ENCODE data around the gene DPP3. TPM values are rescaled to one million over a fixed set of nuclear protein-coding genes. Genes with fewer than 3 reads are reported as not detected.
"Not testable (repeated sequence)": the region's sequence is repeated elsewhere in the genome, so short reads cannot be mapped to it uniquely, and the experiment has no call there.

DPP3 gene
- 23.4 TPM for polyA plus RNA-seq (2013, experiment 1 of 2)
- polyA plus RNA-seq (2013, experiment 2 of 2): 23.8 TPM

DNA sequence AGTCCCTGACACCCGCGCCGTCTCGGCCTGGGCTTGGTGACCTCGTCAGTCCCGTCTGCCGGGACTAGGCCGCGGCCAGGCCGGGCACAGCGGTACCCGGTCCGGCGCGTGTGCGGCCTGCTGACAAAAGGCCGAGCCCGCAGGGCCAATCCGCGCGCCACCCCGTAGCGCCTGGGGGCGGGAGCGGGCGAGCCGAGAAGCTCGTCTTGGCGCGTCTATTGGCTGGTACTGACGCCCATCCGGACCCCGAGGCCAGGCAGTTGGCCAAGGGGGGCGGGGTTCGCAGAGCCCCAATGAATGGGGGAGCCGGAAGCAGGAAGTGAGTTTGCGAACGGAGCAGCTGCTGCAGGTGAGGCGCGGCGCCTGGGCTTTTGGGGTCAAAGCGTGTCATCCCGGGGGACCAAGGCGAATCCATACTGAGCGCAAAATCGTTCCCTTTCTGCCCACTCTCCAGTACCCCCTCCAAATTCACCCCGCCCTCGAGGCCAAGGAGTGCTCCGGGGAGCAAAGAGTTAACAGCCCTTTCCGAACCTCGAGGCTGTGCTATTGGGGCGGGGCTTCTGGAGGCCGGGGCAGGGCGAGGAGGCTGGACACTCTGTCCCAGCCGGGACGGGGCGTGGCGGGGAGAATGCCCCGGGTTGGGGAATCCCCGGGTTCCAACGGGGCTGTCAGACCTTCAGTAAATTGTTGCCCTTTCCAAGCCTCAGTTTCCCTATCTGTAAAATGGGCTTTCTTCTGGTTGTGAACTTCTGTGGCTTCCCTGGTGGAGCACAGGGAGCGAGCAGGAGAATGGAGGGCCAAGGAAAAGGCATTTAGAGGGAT is at the start of gene DPP3:
Gene DPP3 (plus strand): TSS at position 318 of the 822 bp plus-strand sequence. CDS start 1,767 bp downstream, outside the sequence.
- Histone ChIP-seq H2AK5ac (ENCODE audit: low read depth, low read length) (peak within 1 kb of the TSS; percentile 95), H3K9ac (ENCODE audit: low read depth, low read length, poor library complexity) (peak within 1 kb of the TSS; percentile 91), H2BK12ac (ENCODE audit: low read length) (no peak within 1 kb of the TSS), H3K4me2 (ENCODE audit: insufficient read depth, low read length, poor library complexity, severe bottlenecking) (peak within 1 kb of the TSS; percentile 81), H3K4ac (ENCODE audit: low read length) (peak within 1 kb of the TSS; percentile 39), H2BK15ac (ENCODE audit: low read length) (no peak within 1 kb of the TSS), H2AFZ (ENCODE audit: low read length) (peak within 1 kb of the TSS; percentile 90), H3K23ac (ENCODE audit: low read depth, low read length, poor library complexity) (peak within 1 kb of the TSS; percentile 50), H3K27ac (replicated peaks; ENCODE audit: low read length) (peak within 1 kb of the TSS; percentile 85), H2BK120ac (ENCODE audit: low read depth, low read length) (no peak within 1 kb of the TSS), H3K18ac (ENCODE audit: low read length) (peak within 1 kb of the TSS; percentile 94), H3K4me1 (ENCODE audit: control insufficient read depth in 2 of 2, insufficient read depth in 1 of 2, low read depth in 1 of 2, low read length in 2 of 2) (peaks cover 0 to 15% of the 10 kb centered on the region in 2 donors), H4K8ac (ENCODE audit: low read depth, low read length) (no peak within 1 kb of the TSS), H3K9me3 (replicated peaks in 1 of 2; ENCODE audit: control insufficient read depth in 2 of 2, insufficient read depth in 1 of 2, low read depth in 1 of 2, low read length in 2 of 2) (no peaks in the 10 kb centered on the region), H4K91ac (ENCODE audit: low read depth, low read length, poor library complexity) (peak within 1 kb of the TSS; percentile 7), H3K27me3 (ENCODE audit: control insufficient read depth in 3 of 3, insufficient read depth in 3 of 3, low read depth in 1 of 3, low read length in 3 of 3) (no peaks in the 10 kb centered on the region), H3K14ac (ENCODE audit: low read length) (no peak within 1 kb of the TSS), H3K36me3 (replicated peaks in 1 of 2; ENCODE audit: control insufficient read depth in 2 of 2, insufficient read depth in 2 of 2, low read length in 2 of 2) (peaks cover 7 to 26% of the 10 kb centered on the region in 2 donors), H3K79me1 (ENCODE audit: low read depth, low read length) (peaks cover 4% of the 10 kb centered on the region), H2BK5ac (ENCODE audit: low read length) (peak within 1 kb of the TSS; percentile 84), H3K4me3 (ENCODE audit: low read length in 2 of 2) (peak within 1 kb of the TSS; percentile 92)
- no CpG with 5 or more reads among the region's 62 CpGs for WGBS, 2 donors (ENCODE audit: extremely low coverage in 2 of 2, insufficient read length in 2 of 2, insufficient replicate concordance in 1 of 2)
- peak; percentile 96 for DNase-seq (ENCODE audit: low spot score)

GRCh38 chr11:66431287-66431686 is 48.9 kb upstream of the DPP3 start:
- H3K36me3 ChIP-seq (replicated peaks in 1 of 2; ENCODE audit: control insufficient read depth in 2 of 2, insufficient read depth in 2 of 2, low read length in 2 of 2): peaks cover 13 to 28% of the 10 kb centered on the region in 2 donors
- not testable (repeated sequence) for H3K18ac ChIP-seq (ENCODE audit: low read length); H2BK5ac ChIP-seq (ENCODE audit: low read length); H3K9ac ChIP-seq (ENCODE audit: low read depth, low read length, poor library complexity); H3K4me2 ChIP-seq (ENCODE audit: insufficient read depth, low read length, poor library complexity, severe bottlenecking); H2AK5ac ChIP-seq (ENCODE audit: low read depth, low read length); H3K27ac ChIP-seq (replicated peaks; ENCODE audit: low read length); H2BK120ac ChIP-seq (ENCODE audit: low read depth, low read length); H3K23ac ChIP-seq (ENCODE audit: low read depth, low read length, poor library complexity); H4K91ac ChIP-seq (ENCODE audit: low read depth, low read length, poor library complexity); H3K79me1 ChIP-seq (ENCODE audit: low read depth, low read length); H3K4me1 ChIP-seq (ENCODE audit: control insufficient read depth in 2 of 2, insufficient read depth in 1 of 2, low read depth in 1 of 2, low read length in 2 of 2); H3K9me3 ChIP-seq (replicated peaks in 1 of 2; ENCODE audit: control insufficient read depth in 2 of 2, insufficient read depth in 1 of 2, low read depth in 1 of 2, low read length in 2 of 2); H2BK15ac ChIP-seq (ENCODE audit: low read length); H4K8ac ChIP-seq (ENCODE audit: low read depth, low read length); H2AFZ ChIP-seq (ENCODE audit: low read length); H3K4ac ChIP-seq (ENCODE audit: low read length); H3K27me3 ChIP-seq (ENCODE audit: control insufficient read depth in 3 of 3, insufficient read depth in 3 of 3, low read depth in 1 of 3, low read length in 3 of 3); DNase-seq (ENCODE audit: low spot score); H2BK12ac ChIP-seq (ENCODE audit: low read length); H3K14ac ChIP-seq (ENCODE audit: low read length); H3K4me3 ChIP-seq (ENCODE audit: low read length in 2 of 2)

DNA sequence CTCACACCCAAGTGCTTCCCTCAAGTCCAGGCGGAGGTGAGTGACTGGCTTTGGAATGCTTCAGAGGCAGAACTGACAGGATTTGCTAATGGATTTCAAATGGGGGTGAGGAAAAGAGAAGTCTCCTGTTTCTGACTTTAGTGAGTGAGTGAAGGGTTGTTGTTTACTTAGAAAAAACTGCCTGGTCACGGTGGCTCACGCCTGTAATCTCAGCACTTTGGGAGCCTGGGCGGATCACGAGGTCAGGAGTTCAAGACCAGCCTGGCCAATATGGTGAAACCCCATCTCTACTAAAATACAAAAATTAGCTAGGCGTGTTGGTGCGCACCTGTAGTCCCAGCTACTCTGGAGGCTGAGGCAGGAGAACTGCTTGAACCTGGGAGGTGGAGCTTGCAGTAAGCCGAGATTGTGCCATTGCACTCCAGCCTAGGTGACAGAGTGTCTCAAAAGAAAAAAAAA is 48.3 kb upstream of the DPP3 start:
- not testable (repeated sequence) for H3K4me3 ChIP-seq (ENCODE audit: low read length in 2 of 2); H2AFZ ChIP-seq (ENCODE audit: low read length); DNase-seq (ENCODE audit: low spot score); H3K4me2 ChIP-seq (ENCODE audit: insufficient read depth, low read length, poor library complexity, severe bottlenecking); H3K9ac ChIP-seq (ENCODE audit: low read depth, low read length, poor library complexity); H4K8ac ChIP-seq (ENCODE audit: low read depth, low read length); H2BK15ac ChIP-seq (ENCODE audit: low read length); H3K23ac ChIP-seq (ENCODE audit: low read depth, low read length, poor library complexity); H4K91ac ChIP-seq (ENCODE audit: low read depth, low read length, poor library complexity); H3K4me1 ChIP-seq (ENCODE audit: control insufficient read depth in 2 of 2, insufficient read depth in 1 of 2, low read depth in 1 of 2, low read length in 2 of 2); H2BK5ac ChIP-seq (ENCODE audit: low read length); H2AK5ac ChIP-seq (ENCODE audit: low read depth, low read length); H3K79me1 ChIP-seq (ENCODE audit: low read depth, low read length); H3K14ac ChIP-seq (ENCODE audit: low read length); H2BK120ac ChIP-seq (ENCODE audit: low read depth, low read length); H3K27ac ChIP-seq (replicated peaks; ENCODE audit: low read length); H3K4ac ChIP-seq (ENCODE audit: low read length); H3K18ac ChIP-seq (ENCODE audit: low read length); H3K9me3 ChIP-seq (replicated peaks in 1 of 2; ENCODE audit: control insufficient read depth in 2 of 2, insufficient read depth in 1 of 2, low read depth in 1 of 2, low read length in 2 of 2); H3K27me3 ChIP-seq (ENCODE audit: control insufficient read depth in 3 of 3, insufficient read depth in 3 of 3, low read depth in 1 of 3, low read length in 3 of 3); H2BK12ac ChIP-seq (ENCODE audit: low read length)
- H3K36me3 ChIP-seq (replicated peaks in 1 of 2; ENCODE audit: control insufficient read depth in 2 of 2, insufficient read depth in 2 of 2, low read length in 2 of 2): peaks cover 14 to 30% of the 10 kb centered on the region in 2 donors
- no CpG with 5 or more reads among the region's 8 CpGs for WGBS, 2 donors (ENCODE audit: extremely low coverage in 2 of 2, insufficient read length in 2 of 2, insufficient replicate concordance in 1 of 2)

DNA sequence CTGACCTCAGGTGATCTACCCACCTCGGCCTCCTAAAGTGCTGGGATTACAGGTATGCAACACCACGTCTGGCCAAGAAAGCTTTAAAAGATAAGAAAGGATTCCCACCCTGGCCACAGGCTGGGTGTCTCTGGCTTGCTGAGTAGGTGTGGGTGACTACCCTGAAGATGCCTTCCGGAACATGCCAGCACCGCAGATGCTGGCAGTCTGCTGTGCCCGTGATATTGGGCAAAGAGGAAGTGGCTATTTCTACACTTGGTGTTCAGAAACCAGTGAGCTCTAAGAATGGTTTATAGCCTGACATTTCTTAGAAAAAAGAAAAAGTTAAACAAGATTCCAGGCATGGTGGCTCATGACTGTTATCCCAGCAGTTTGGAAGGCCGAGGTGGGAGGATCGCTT is 47.6 kb upstream of the DPP3 start:
- no peak overlapping the region for H4K91ac ChIP-seq (ENCODE audit: low read depth, low read length, poor library complexity)
- no peak overlapping the region for H3K27ac ChIP-seq (replicated peaks; ENCODE audit: low read length)
- no peak overlapping the region for H3K4me2 ChIP-seq (ENCODE audit: insufficient read depth, low read length, poor library complexity, severe bottlenecking)
- no peak overlapping the region for H3K23ac ChIP-seq (ENCODE audit: low read depth, low read length, poor library complexity)
- no peak overlapping the region for H3K4me3 ChIP-seq (ENCODE audit: low read length in 2 of 2)
- no peak overlapping the region for H2BK5ac ChIP-seq (ENCODE audit: low read length)
- H3K9me3 ChIP-seq (replicated peaks in 1 of 2; ENCODE audit: control insufficient read depth in 2 of 2, insufficient read depth in 1 of 2, low read depth in 1 of 2, low read length in 2 of 2): no peaks in the 10 kb centered on the region
- no peak overlapping the region for H3K9ac ChIP-seq (ENCODE audit: low read depth, low read length, poor library complexity)
- H3K4ac ChIP-seq (ENCODE audit: low read length): no peak overlapping the region
- peaks cover 15 to 33% of the 10 kb centered on the region in 2 donors for H3K36me3 ChIP-seq (replicated peaks in 1 of 2; ENCODE audit: control insufficient read depth in 2 of 2, insufficient read depth in 2 of 2, low read length in 2 of 2)
- no peak overlapping the region for H2BK120ac ChIP-seq (ENCODE audit: low read depth, low read length)
- H3K18ac ChIP-seq (ENCODE audit: low read length): no peak overlapping the region
- no peaks in the 10 kb centered on the region for H3K4me1 ChIP-seq (ENCODE audit: control insufficient read depth in 2 of 2, insufficient read depth in 1 of 2, low read depth in 1 of 2, low read length in 2 of 2)
- no peak overlapping the region for H4K8ac ChIP-seq (ENCODE audit: low read depth, low read length)
- H2AK5ac ChIP-seq (ENCODE audit: low read depth, low read length): no peak overlapping the region
- H3K14ac ChIP-seq (ENCODE audit: low read length): no peak overlapping the region
- DNase-seq (ENCODE audit: low spot score): no peak
- no peaks in the 10 kb centered on the region for H3K27me3 ChIP-seq (ENCODE audit: control insufficient read depth in 3 of 3, insufficient read depth in 3 of 3, low read depth in 1 of 3, low read length in 3 of 3)
- H3K79me1 ChIP-seq (ENCODE audit: low read depth, low read length): peaks cover 4% of the 10 kb centered on the region
- no peak overlapping the region for H2BK15ac ChIP-seq (ENCODE audit: low read length)
- H2BK12ac ChIP-seq (ENCODE audit: low read length): no peak overlapping the region
- WGBS, 2 donors (ENCODE audit: extremely low coverage in 2 of 2, insufficient read length in 2 of 2, insufficient replicate concordance in 1 of 2): no CpG with 5 or more reads among the region's 7 CpGs
- no peak overlapping the region for H2AFZ ChIP-seq (ENCODE audit: low read length)
